ENCODE measurements around the gene ARF1.
A peak's percentile ranks its signal among the peaks of the same experiment; 100 is the strongest.

The ARF1 gene

DNA sequence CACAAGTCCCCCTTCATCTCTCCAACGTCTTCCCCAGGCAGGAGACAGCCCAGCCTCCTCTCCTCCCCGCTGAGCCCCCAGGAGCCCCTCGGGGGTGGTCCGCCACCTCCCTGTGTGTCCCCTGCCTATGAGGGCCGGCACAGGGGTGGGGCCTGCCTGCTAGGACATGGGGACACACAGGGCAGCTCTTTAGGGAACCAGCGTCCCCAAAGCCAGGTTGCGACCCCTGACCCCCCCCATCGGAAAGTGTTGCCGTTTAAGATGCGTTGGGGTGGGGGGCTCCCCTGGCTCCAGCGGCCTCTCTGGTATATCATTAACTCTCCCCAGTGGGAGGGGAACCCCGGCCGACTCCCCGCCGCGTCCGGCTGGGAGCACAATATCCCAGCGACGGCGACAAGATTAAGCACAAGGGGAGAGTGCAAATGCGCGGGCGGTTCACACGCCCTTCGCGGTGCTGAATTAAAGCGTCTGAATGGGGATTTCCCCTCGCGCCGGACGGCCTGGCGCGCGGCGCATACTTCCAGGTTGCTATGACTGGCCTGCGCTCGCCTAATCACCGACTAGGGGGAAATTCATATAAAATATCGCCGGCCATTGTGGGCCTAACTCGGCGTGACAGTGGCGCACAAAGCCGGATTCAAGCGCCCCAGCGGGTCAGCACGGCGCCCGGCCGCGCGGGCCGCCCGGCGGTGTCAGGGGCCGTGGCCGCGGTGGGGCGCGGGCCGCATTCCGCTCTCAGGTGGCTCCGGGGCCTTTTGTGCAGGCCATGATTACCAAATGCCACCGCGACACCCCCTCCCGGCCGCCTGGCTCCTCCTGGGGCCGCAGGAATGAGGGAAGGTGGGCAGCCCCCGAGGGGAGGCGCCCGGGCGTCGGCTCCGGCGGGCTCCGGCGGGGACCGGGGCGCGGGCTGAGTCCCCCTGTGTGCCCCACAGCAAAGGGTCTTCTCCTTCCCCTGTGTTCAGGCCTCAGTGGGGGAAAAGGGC is 44.8 kb upstream of the ARF1 start:
- TF ChIP-seq, protein P1, sequence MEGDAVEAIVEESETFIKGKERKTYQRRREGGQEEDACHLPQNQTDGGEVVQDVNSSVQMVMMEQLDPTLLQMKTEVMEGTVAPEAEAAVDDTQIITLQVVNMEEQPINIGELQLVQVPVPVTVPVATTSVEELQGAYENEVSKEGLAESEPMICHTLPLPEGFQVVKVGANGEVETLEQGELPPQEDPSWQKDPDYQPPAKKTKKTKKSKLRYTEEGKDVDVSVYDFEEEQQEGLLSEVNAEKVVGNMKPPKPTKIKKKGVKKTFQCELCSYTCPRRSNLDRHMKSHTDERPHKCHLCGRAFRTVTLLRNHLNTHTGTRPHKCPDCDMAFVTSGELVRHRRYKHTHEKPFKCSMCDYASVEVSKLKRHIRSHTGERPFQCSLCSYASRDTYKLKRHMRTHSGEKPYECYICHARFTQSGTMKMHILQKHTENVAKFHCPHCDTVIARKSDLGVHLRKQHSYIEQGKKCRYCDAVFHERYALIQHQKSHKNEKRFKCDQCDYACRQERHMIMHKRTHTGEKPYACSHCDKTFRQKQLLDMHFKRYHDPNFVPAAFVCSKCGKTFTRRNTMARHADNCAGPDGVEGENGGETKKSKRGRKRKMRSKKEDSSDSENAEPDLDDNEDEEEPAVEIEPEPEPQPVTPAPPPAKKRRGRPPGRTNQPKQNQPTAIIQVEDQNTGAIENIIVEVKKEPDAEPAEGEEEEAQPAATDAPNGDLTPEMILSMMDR (IDR thresholded peaks at IDR 0.05) = no peak
- no peak overlapping the region for H3K27ac Mint-ChIP-seq

DNA sequence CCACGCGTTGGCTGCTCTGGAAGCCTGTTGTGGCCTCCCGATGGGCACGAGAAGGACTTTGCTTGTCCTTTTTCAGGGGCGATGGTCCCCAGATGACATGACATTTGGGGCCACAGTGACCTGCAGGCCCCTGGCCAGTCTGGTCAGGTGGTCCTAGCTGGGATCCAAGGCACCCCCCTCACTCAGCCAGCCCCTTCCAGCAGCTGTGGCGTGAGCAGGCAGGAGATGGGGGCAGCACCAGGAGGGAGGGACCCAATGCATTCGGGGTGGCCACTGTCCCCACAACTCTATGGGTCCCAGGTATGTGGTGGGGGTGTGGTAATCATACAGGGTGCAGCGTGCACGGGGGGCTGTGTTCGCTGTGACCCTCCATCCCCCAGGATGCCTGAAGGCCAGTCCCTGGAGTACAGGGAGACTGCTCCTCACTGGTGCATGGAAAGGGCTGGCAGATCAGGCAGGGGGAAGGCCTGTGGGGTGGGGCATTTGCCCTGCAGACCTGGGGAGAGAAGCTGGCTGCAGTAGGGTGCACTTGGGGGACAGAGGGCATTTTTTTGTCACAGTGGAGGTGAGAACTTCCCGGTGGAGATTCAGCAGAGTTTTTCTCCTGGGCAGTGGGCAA is 44.0 kb upstream of the ARF1 start:
- TF ChIP-seq, protein P1 (IDR thresholded peaks at IDR 0.05) = no peak
- Mint-ChIP-seq H3K36me3 (ENCODE audit: low read depth) (peaks cover 1% of the 10 kb centered on the region), H3K27me3 (ENCODE audit: low read depth, poor library complexity) (peaks cover 27% of the 10 kb centered on the region), H3K4me1 (no peaks in the 10 kb centered on the region), H3K4me3 (no peak overlapping the region), H3K27ac (no peak overlapping the region), H3K9me3 (peaks cover 10% of the 10 kb centered on the region)
- no peak for DNase-seq

More for the DNA sequence above, 44.8 kb upstream of the ARF1 start:
- Mint-ChIP-seq H3K4me3 (peak overlapping the region; percentile 63), H3K27me3 (ENCODE audit: low read depth, poor library complexity) (peaks cover 36% of the 10 kb centered on the region), H3K4me1 (no peaks in the 10 kb centered on the region), H3K36me3 (ENCODE audit: low read depth) (peaks cover 6% of the 10 kb centered on the region), H3K9me3 (peaks cover 18% of the 10 kb centered on the region)
- DNase-seq = peak; percentile 54

DNA sequence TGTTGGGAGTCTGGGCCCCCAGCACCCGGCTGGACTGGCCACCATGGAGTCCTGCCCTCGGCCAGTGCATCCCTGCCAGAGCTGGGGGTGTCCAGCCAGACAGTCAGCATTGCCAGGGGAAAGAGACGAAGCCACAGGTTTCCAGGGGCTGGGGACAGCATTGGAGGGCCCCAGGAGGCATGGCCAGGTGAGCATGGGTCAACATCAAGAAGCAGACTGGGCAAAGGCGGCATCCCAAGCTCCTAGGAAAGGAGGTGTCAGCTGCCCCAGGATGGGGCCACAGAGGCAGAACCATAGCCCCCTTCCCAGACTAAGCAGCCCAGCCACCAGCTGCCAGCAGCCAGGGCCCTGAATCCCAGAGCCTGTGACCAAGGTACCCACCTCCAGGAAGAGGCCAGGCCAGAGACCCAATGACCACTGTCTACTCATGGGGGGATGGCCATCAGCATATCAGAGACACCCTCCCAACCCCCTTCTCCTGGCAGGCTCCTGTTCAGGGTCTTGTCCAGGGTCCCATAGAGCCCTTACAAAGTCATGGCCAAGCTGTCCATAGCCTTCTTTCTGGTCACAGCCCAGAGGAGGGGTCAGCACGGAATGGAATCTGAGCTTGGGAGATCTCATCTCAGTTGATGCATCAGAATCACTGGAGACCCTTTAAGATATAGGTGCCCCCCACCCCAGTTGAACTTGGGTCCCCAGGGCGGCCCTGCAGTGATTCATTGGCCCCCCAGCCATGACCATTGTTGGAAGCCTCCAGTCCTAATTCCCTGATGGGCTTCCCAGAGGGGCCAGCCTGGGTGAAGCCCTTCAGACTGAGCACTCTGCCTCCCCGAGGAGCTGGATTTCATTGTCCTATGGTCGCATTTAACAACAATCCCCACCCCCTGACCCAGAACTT is 43.3 kb upstream of the ARF1 start:
- no peaks in the 10 kb centered on the region for H3K4me1 Mint-ChIP-seq
- H3K4me3 Mint-ChIP-seq = no peak overlapping the region
- no peak for DNase-seq
- H3K27ac Mint-ChIP-seq = no peak overlapping the region
- peaks cover 28% of the 10 kb centered on the region for H3K27me3 Mint-ChIP-seq (ENCODE audit: low read depth, poor library complexity)
- H3K36me3 Mint-ChIP-seq (ENCODE audit: low read depth) = no peaks in the 10 kb centered on the region
- TF ChIP-seq, protein P1 (IDR thresholded peaks at IDR 0.05) = no peak
- H3K9me3 Mint-ChIP-seq = peaks cover 2% of the 10 kb centered on the region

DNA sequence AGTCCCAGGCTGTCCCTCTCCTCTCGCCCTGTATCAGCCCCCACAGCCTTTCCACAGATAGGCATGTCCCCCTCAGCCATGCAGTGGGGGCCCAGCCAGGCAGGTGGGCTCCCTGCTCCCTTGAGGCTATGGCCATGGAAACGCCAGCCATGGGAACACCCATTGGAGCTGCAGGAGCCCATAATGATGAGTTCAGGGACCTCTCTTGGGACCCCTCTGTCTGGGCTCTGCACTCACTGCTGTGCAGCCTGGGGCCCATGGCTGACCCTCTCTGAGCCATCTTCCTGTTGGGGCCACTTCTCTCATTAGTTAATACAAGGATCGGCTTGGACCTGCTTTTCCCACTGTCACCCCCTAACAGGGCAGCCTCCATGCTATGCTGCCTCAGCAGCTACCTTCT is 42.5 kb upstream of the ARF1 start:
- peaks cover 2% of the 10 kb centered on the region for H3K4me1 Mint-ChIP-seq
- TF ChIP-seq, protein P1 (IDR thresholded peaks at IDR 0.05) = no peak
- H3K27me3 Mint-ChIP-seq (ENCODE audit: low read depth, poor library complexity) = peaks cover 35% of the 10 kb centered on the region
- no peak overlapping the region for H3K4me3 Mint-ChIP-seq
- no peaks in the 10 kb centered on the region for H3K36me3 Mint-ChIP-seq (ENCODE audit: low read depth)
- H3K27ac Mint-ChIP-seq = no peak overlapping the region
- no peak for DNase-seq
- no peaks in the 10 kb centered on the region for H3K9me3 Mint-ChIP-seq

DNA sequence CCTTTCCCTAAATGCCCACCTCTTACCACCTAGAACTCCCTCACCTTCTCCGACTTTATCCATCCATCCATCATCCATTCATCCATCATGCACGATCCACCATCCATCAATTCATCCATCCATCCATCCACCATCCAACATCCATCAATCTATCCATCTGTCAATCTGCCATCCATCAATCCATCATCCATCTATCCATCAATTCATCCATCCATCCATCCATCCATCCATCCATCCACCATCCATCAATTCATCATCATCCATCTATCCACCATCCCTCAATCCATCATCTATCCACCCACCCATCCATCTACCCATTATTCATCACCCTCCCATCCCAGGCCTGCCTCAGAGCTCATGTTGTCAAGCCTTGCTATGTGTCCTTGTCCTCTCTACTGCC is 41.2 kb upstream of the ARF1 start:
- H3K27ac Mint-ChIP-seq = no peak overlapping the region
- no peak for DNase-seq
- H3K9me3 Mint-ChIP-seq = no peaks in the 10 kb centered on the region
- H3K4me3 Mint-ChIP-seq = no peak overlapping the region
- TF ChIP-seq, protein P1 (IDR thresholded peaks at IDR 0.05) = no peak
- peaks cover 26% of the 10 kb centered on the region for H3K27me3 Mint-ChIP-seq (ENCODE audit: low read depth, poor library complexity)
- H3K36me3 Mint-ChIP-seq (ENCODE audit: low read depth) = no peaks in the 10 kb centered on the region
- H3K4me1 Mint-ChIP-seq = peaks cover 8% of the 10 kb centered on the region

All from nephron progenitor cell (in vitro differentiated cells).